ENCODE measurements around the gene BEND7. TPM values are rescaled to one million over a fixed set of nuclear protein-coding genes. Genes with fewer than 3 reads are reported as not detected.

Gene BEND7
- polyA plus RNA-seq, 1 of the 3 experiments (the other 2 are of a cell fraction), result 9.2 TPM

- DNase-seq, result no peak
- H2AFZ ChIP-seq (ENCODE audit: low read depth), result no peak overlapping the region
- no peak overlapping the region for H3K27ac ChIP-seq (ENCODE audit: low read depth in 2 of 2, low read length in 1 of 2)
- ChIA-PET POLR2A (no interaction called here), CTCF (interaction anchor here (1.2 to 1.9 kb wide), 3 partner anchors 9 to 163 kb away, joined by 3 to 7 read pairs (median 4); no protein-coding TSS in a partner anchor)
- no peaks in the 10 kb centered on the region for H3F3A ChIP-seq (replicated peaks; ENCODE audit: insufficient read depth)
- H3K4me1 ChIP-seq (ENCODE audit: control insufficient read depth in 1 of 2, insufficient read depth in 2 of 2, low read depth in 1 of 2, low read length in 1 of 2), result peaks cover 0 to 4% of the 10 kb centered on the region in 2 experiments; a peak in 1 of 4 replicates
- no peaks in the 10 kb centered on the region for H3K9me2 ChIP-seq
- H3K79me2 ChIP-seq (ENCODE audit: insufficient read depth), result no peaks in the 10 kb centered on the region
- no peak overlapping the region for H3K4me2 ChIP-seq
- H4K20me1 ChIP-seq (ENCODE audit: insufficient read depth), result no peaks in the 10 kb centered on the region
- H3K4me3 ChIP-seq (ENCODE audit: low read depth in 2 of 2, low read length in 1 of 2), result no peak overlapping the region
- no peak overlapping the region for H3K9ac ChIP-seq
- 78% methylated on average over 4 of the region's 4 CpGs for WGBS (ENCODE audit: low lambda C conversion rate)
- no peaks in the 10 kb centered on the region for H3K27me3 ChIP-seq (ENCODE audit: insufficient read depth)
- TF ChIP-seq NFIC (IDR thresholded peaks at IDR 0.05; ENCODE audit: borderline replicate concordance) (no peak), SIN3A (IDR thresholded peaks at IDR 0.05; ENCODE audit: borderline replicate concordance, low read depth, low read length) (no peak), EZH2phosphoT487 (IDR thresholded peaks at IDR 0.05; ENCODE audit: borderline replicate concordance, low read depth) (no peak), USF1 (IDR thresholded peaks at IDR 0.05; ENCODE audit: borderline replicate concordance, low read depth) (no peak)
- H3K36me3 ChIP-seq (replicated peaks in 1 of 2; ENCODE audit: control insufficient read depth in 1 of 2, insufficient read depth in 2 of 2, low read length in 1 of 2), result no peaks in the 10 kb centered on the region
- H3K9me3 ChIP-seq, result no peaks in the 10 kb centered on the region
Measured at GRCh38 chr10:13535346-13535745, 6.5 kb upstream of the BEND7 start.

GRCh38 chr10:13529714-13529973 is 830 bp upstream of the BEND7 start:
- WGBS (ENCODE audit: low lambda C conversion rate), result 96% methylated on average over 8 of the region's 8 CpGs
- no peaks in the 10 kb centered on the region for H3K36me3 ChIP-seq (replicated peaks in 1 of 2; ENCODE audit: control insufficient read depth in 1 of 2, insufficient read depth in 2 of 2, low read length in 1 of 2)
- POLR2A ChIA-PET, result no interaction called here
- peak overlapping the region; percentile 90 for H3K4me2 ChIP-seq
- no peaks in the 10 kb centered on the region for H4K20me1 ChIP-seq (ENCODE audit: insufficient read depth)
- H3K4me3 ChIP-seq (ENCODE audit: low read depth in 2 of 2, low read length in 1 of 2), result peak overlapping the region; percentile 70 to 82; a peak in 3 of 4 replicates
- no peaks in the 10 kb centered on the region for H3K9me3 ChIP-seq
- peak overlapping the region; percentile 35 to 67; a peak in 2 of 4 replicates for H3K27ac ChIP-seq (ENCODE audit: low read depth in 2 of 2, low read length in 1 of 2)
- H3K9ac ChIP-seq, result peak overlapping the region; percentile 85; the same call in 1 of the 2 replicates
- TF ChIP-seq TAF1 (IDR thresholded peaks at IDR 0.05; ENCODE audit: borderline replicate concordance, low read depth, low read length) (no peak), NFIC (IDR thresholded peaks at IDR 0.05; ENCODE audit: borderline replicate concordance) (no peak), FOXJ3 (CRISPR knock-in tag; IDR thresholded peaks at IDR 0.05) (no peak), YY1 (IDR thresholded peaks at IDR 0.05; ENCODE audit: low read depth) (no peak), ELF1 (IDR thresholded peaks at IDR 0.05) (no peak), RCOR1 (IDR thresholded peaks at IDR 0.05; ENCODE audit: low read length) (no peak), MXI1 (IDR thresholded peaks at IDR 0.05; ENCODE audit: low read depth, low read length) (no peak), MEF2A (IDR thresholded peaks at IDR 0.05; ENCODE audit: borderline replicate concordance, low read depth) (no peak), USF1 (IDR thresholded peaks at IDR 0.05; ENCODE audit: borderline replicate concordance, low read depth) (no peak), SMC3 (IDR thresholded peaks at IDR 0.05; ENCODE audit: low read depth, low read length) (no peak)
- no peaks in the 10 kb centered on the region for H3K9me2 ChIP-seq
- H3K79me2 ChIP-seq (ENCODE audit: insufficient read depth), result peaks cover 18% of the 10 kb centered on the region; the same call in 1 of the 2 replicates
- no peaks in the 10 kb centered on the region for H3K27me3 ChIP-seq (ENCODE audit: insufficient read depth)
- CTCF ChIA-PET, result interaction anchor here (1.0 kb wide), 3 partner anchors 40 to 158 kb away, joined by 3 to 4 read pairs (median 3); partner anchors contain the start of gene PRPF18
- H3F3A ChIP-seq (replicated peaks; ENCODE audit: insufficient read depth), result peaks cover 13% of the 10 kb centered on the region
- no peak for DNase-seq
- peak overlapping the region; percentile 98 for H2AFZ ChIP-seq (ENCODE audit: low read depth)
- H3K4me1 ChIP-seq (ENCODE audit: control insufficient read depth in 1 of 2, insufficient read depth in 2 of 2, low read depth in 1 of 2, low read length in 1 of 2), result peaks cover 6 to 15% of the 10 kb centered on the region in 2 experiments; a peak in 3 of 4 replicates
